Activated T-cell treated with anti-CD3 and anti-CD28 coated beads, Interleukin-2, amount 50 U/mL, for 24 hours (primary cell): Measurements from ENCODE around the gene TPRN.
A peak's percentile ranks its signal among the peaks of the same experiment; 100 is the strongest.

Source experiments
- DNase-seq: peaks from one replicate; pipeline ENCODE4 v3.0.0-alpha.2; 2020
- H3K27ac Mint-ChIP-seq: 2 replicates; pipeline ENCODE4 v1.8.0; 2020; ENCODE audit warnings: mild to moderate bottlenecking, mixed read lengths
- H3K27me3 Mint-ChIP-seq: 2 replicates; pipeline ENCODE4 v1.8.0; 2020; ENCODE audit warnings: mixed read lengths
- H3K36me3 Mint-ChIP-seq: 2 replicates; pipeline ENCODE4 v1.8.0; 2020; ENCODE audit warnings: low read depth, mixed read lengths
- H3K4me1 Mint-ChIP-seq: 2 replicates; pipeline ENCODE4 v1.8.0; 2020; ENCODE audit warnings: low read depth, mixed read lengths
- H3K4me3 Mint-ChIP-seq: 2 replicates; pipeline ENCODE4 v1.8.0; 2020; ENCODE audit warnings: mild to moderate bottlenecking, moderate library complexity, mixed read lengths
- H3K9me3 Mint-ChIP-seq: 2 replicates; pipeline ENCODE4 v1.8.0; 2020; ENCODE audit warnings: mixed read lengths

TPRN gene

GRCh38 chr9:137163805-137164204, 36.7 kb downstream of the TPRN start:
- peaks cover 14% of the 10 kb centered on the region for H3K4me1 Mint-ChIP-seq
- H3K27me3 Mint-ChIP-seq = peaks cover 76% of the 10 kb centered on the region
- H3K36me3 Mint-ChIP-seq = no peaks in the 10 kb centered on the region
- H3K4me3 Mint-ChIP-seq = no peak overlapping the region
- no peak overlapping the region for H3K27ac Mint-ChIP-seq
- H3K9me3 Mint-ChIP-seq = no peaks in the 10 kb centered on the region
- DNase-seq = no peak

- H3K27ac Mint-ChIP-seq = no peak overlapping the region
- H3K9me3 Mint-ChIP-seq = no peaks in the 10 kb centered on the region
- peaks cover 77% of the 10 kb centered on the region for H3K27me3 Mint-ChIP-seq
- no peaks in the 10 kb centered on the region for H3K36me3 Mint-ChIP-seq
- no peak overlapping the region for H3K4me3 Mint-ChIP-seq
- DNase-seq = no peak
- peaks cover 14% of the 10 kb centered on the region for H3K4me1 Mint-ChIP-seq
Measured at GRCh38 chr9:137163365-137163715, 37.2 kb downstream of the TPRN start.

GRCh38 chr9:137162505-137163364, 37.8 kb downstream of the TPRN start:
- no peak for DNase-seq
- Mint-ChIP-seq H3K36me3 (no peaks in the 10 kb centered on the region), H3K4me1 (peaks cover 18% of the 10 kb centered on the region), H3K27me3 (peaks cover 83% of the 10 kb centered on the region), H3K4me3 (no peak overlapping the region), H3K9me3 (no peaks in the 10 kb centered on the region), H3K27ac (no peak overlapping the region)

- Mint-ChIP-seq H3K36me3 (no peaks in the 10 kb centered on the region), H3K4me1 (peaks cover 21% of the 10 kb centered on the region), H3K27ac (no peak overlapping the region), H3K9me3 (no peaks in the 10 kb centered on the region), H3K4me3 (no peak overlapping the region), H3K27me3 (peaks cover 86% of the 10 kb centered on the region)
- no peak for DNase-seq
Measured at GRCh38 chr9:137161558-137162486, 38.7 kb downstream of the TPRN start.

GRCh38 chr9:137160716-137161557, 39.6 kb downstream of the TPRN start:
- H3K27me3 Mint-ChIP-seq = peaks cover 84% of the 10 kb centered on the region
- H3K4me3 Mint-ChIP-seq = no peak overlapping the region
- H3K36me3 Mint-ChIP-seq = no peaks in the 10 kb centered on the region
- H3K27ac Mint-ChIP-seq = no peak overlapping the region
- no peaks in the 10 kb centered on the region for H3K9me3 Mint-ChIP-seq
- H3K4me1 Mint-ChIP-seq = peaks cover 27% of the 10 kb centered on the region
- DNase-seq = no peak

- Mint-ChIP-seq H3K4me1 (peaks cover 27% of the 10 kb centered on the region), H3K9me3 (no peaks in the 10 kb centered on the region), H3K36me3 (no peaks in the 10 kb centered on the region), H3K27ac (no peak overlapping the region), H3K4me3 (no peak overlapping the region), H3K27me3 (peaks cover 83% of the 10 kb centered on the region)
- no peak for DNase-seq
Measured at GRCh38 chr9:137160054-137160425, 40.5 kb downstream of the TPRN start.

- Mint-ChIP-seq H3K27ac (no peak overlapping the region), H3K4me3 (no peak overlapping the region), H3K36me3 (no peaks in the 10 kb centered on the region), H3K27me3 (peaks cover 80% of the 10 kb centered on the region), H3K9me3 (no peaks in the 10 kb centered on the region), H3K4me1 (peaks cover 27% of the 10 kb centered on the region)
- DNase-seq = no peak
Measured at GRCh38 chr9:137159105-137160053, 41.2 kb downstream of the TPRN start.

- Mint-ChIP-seq H3K27ac (no peak overlapping the region), H3K36me3 (no peaks in the 10 kb centered on the region), H3K9me3 (no peaks in the 10 kb centered on the region), H3K27me3 (peaks cover 76% of the 10 kb centered on the region), H3K4me3 (no peak overlapping the region), H3K4me1 (peaks cover 27% of the 10 kb centered on the region)
- DNase-seq = no peak
Measured at GRCh38 chr9:137158625-137159024, 41.9 kb downstream of the TPRN start.

- H3K4me3 Mint-ChIP-seq = no peak overlapping the region
- peaks cover 70% of the 10 kb centered on the region for H3K27me3 Mint-ChIP-seq
- no peaks in the 10 kb centered on the region for H3K36me3 Mint-ChIP-seq
- peaks cover 22% of the 10 kb centered on the region for H3K4me1 Mint-ChIP-seq
- H3K27ac Mint-ChIP-seq = no peak overlapping the region
- no peak for DNase-seq
- no peaks in the 10 kb centered on the region for H3K9me3 Mint-ChIP-seq
Measured at GRCh38 chr9:137157618-137158415, 42.7 kb downstream of the TPRN start.

GRCh38 chr9:137156567-137157375, 43.8 kb downstream of the TPRN start:
- peak; percentile 74 for DNase-seq
- peaks cover 21% of the 10 kb centered on the region for H3K4me1 Mint-ChIP-seq
- peak overlapping the region; percentile 44 for H3K4me3 Mint-ChIP-seq
- peaks cover 64% of the 10 kb centered on the region for H3K27me3 Mint-ChIP-seq
- H3K36me3 Mint-ChIP-seq = no peaks in the 10 kb centered on the region
- H3K27ac Mint-ChIP-seq = no peak overlapping the region
- no peaks in the 10 kb centered on the region for H3K9me3 Mint-ChIP-seq

- Mint-ChIP-seq H3K4me3 (no peak overlapping the region), H3K27ac (no peak overlapping the region), H3K9me3 (no peaks in the 10 kb centered on the region), H3K4me1 (peaks cover 11% of the 10 kb centered on the region), H3K27me3 (peaks cover 30% of the 10 kb centered on the region), H3K36me3 (no peaks in the 10 kb centered on the region)
- no peak for DNase-seq
Measured at GRCh38 chr9:137152844-137153405, 47.6 kb downstream of the TPRN start.
